Caco-2 (cell line): ENCODE measurements around the gene IL9. TPM values are rescaled to one million over a fixed set of nuclear protein-coding genes. Genes with fewer than 3 reads are reported as not detected.

Experiments used
- BruUV-seq: library from RNA; stranded (reverse); fragments of 400-500 nt; replicated peaks from 2 replicates; lab custom pipeline; 2021; lab: Mats Ljungman, UMichigan
- CTCF ChIA-PET: fragments of 300-600 bp; sonication (Branson Sonifier 250); formaldehyde crosslinking; loops from one replicate; lab custom pipeline; 2022; ENCODE audit warnings: antibody characterized with exemption; lab: Charles Lee
- POLR2A ChIA-PET: fragments of 300-600 bp; sonication (Branson Sonifier 250); formaldehyde crosslinking; loops from one replicate; lab custom pipeline; 2022; ENCODE audit warnings: antibody characterized with exemption; lab: Charles Lee
- DNase-seq, 2 experiments: peaks; one replicate each; pipeline versions ENCODE4 v3.0.0 to v3.0.0-alpha.2; 2020 to 2022
- H3K27me3 ChIP-seq: replicated peaks from 2 replicates; pipeline ENCODE4 v1.6.0; 2011; ENCODE audit warnings: low read length; ENCODE audit not compliant: control insufficient read depth, insufficient read depth
- H3K36me3 ChIP-seq: 2 replicates; pipeline ENCODE4 v1.5.1; 2011; ENCODE audit warnings: low read length; ENCODE audit not compliant: control insufficient read depth, insufficient read depth
- H3K4me1 ChIP-seq: fragments of 250-450 bp; sonication (Bioruptor Pico); 2 replicates; pipeline ENCODE4 v1.5.1; 2020; ENCODE audit warnings: mild to moderate bottlenecking
- H3K4me3 ChIP-seq: 2 replicates; pipeline ENCODE4 v1.5.1; 2011; ENCODE audit warnings: low read depth, mild to moderate bottlenecking, control low read depth, low read length
- H3K9me3 ChIP-seq: fragments of 250-450 bp; sonication (Bioruptor Pico); 2 replicates; pipeline ENCODE4 v1.5.1; 2020; ENCODE audit warnings: mild to moderate bottlenecking, moderate library complexity
- H3K27ac Mint-ChIP-seq: one replicate; pipeline ENCODE4 v1.8.0; 2022; ENCODE audit warnings: mixed read lengths; ENCODE audit not compliant: unreplicated experiment
- H3K27me3 Mint-ChIP-seq: one replicate; pipeline ENCODE4 v1.8.0; 2022; ENCODE audit warnings: mixed read lengths; ENCODE audit not compliant: insufficient read depth, unreplicated experiment
- H3K36me3 Mint-ChIP-seq: one replicate; pipeline ENCODE4 v1.8.0; 2022; ENCODE audit warnings: mild to moderate bottlenecking, mixed read lengths; ENCODE audit not compliant: insufficient read depth, unreplicated experiment
- H3K4me1 Mint-ChIP-seq: one replicate; pipeline ENCODE4 v1.8.0; 2022; ENCODE audit warnings: low read depth, mixed read lengths; ENCODE audit not compliant: unreplicated experiment
- H3K4me3 Mint-ChIP-seq: one replicate; pipeline ENCODE4 v1.8.0; 2022; ENCODE audit warnings: mild to moderate bottlenecking, moderate library complexity, mixed read lengths; ENCODE audit not compliant: unreplicated experiment
- H3K9me3 Mint-ChIP-seq: one replicate; pipeline ENCODE4 v1.8.0; 2022; ENCODE audit warnings: mixed read lengths; ENCODE audit not compliant: unreplicated experiment
- intact Hi-C: fragments of 100-400 bp; cut with micrococcal nuclease; formaldehyde crosslinking; loops from one replicate; pipeline ENCODE4 v1.10.0; 2022; ENCODE audit not compliant: unreplicated experiment
- total RNA-seq: library from RNA; stranded (reverse); gene quantifications from 2 replicates; pipeline ENCODE4 v1.2.3, GENCODE V29; 2022
- TF ChIP-seq, protein P1 (sequence below), 2 experiments: fragments of 200-600 bp in 1 of 2; IDR thresholded peaks; 1 replicate in 1 of 2; 2 replicates in 1 of 2; pipeline versions ENCODE4 v1.5.1 to v1.8.0; 2011 to 2022; ENCODE audit warnings: antibody characterized with exemption in 1 of 2, control low read depth in 1 of 2, inconsistent platforms in 1 of 2, low read depth in 1 of 2, low read length in 1 of 2, mild to moderate bottlenecking in 1 of 2, moderate library complexity in 1 of 2; ENCODE audit not compliant: insufficient read depth in 1 of 2, severe bottlenecking in 1 of 2, unreplicated experiment in 1 of 2

IL9 gene
- total RNA-seq, 1 experiment from 2014 or later = not detected

DNA sequence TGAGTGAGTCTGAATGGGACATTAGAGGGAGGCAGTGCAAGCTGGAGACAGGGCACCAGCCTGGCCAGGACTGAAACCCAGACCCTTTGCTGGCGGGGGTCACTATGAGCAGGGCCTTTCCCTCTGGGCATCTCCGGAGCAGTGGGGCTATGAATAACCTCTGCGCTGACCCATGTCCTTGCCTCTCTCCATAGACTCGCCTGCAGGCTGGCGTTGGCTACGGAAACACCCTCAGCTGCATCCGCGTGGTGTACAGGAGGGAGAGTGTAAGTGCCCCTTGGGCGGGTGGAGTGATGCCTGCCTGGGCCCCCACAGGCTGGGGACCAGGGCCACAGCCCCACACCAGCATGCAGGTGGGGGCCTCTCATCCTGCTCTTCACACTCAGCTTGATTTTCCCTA lies 45.4 kb downstream of the IL9 start:
- Mint-ChIP-seq H3K27me3 (peaks cover 32% of the 10 kb centered on the region), H3K4me1 (no peaks in the 10 kb centered on the region), H3K9me3 (no peaks in the 10 kb centered on the region), H3K27ac (no peak overlapping the region), H3K4me3 (no peak overlapping the region), H3K36me3 (peaks cover 4% of the 10 kb centered on the region)
- TF ChIP-seq, protein P1, sequence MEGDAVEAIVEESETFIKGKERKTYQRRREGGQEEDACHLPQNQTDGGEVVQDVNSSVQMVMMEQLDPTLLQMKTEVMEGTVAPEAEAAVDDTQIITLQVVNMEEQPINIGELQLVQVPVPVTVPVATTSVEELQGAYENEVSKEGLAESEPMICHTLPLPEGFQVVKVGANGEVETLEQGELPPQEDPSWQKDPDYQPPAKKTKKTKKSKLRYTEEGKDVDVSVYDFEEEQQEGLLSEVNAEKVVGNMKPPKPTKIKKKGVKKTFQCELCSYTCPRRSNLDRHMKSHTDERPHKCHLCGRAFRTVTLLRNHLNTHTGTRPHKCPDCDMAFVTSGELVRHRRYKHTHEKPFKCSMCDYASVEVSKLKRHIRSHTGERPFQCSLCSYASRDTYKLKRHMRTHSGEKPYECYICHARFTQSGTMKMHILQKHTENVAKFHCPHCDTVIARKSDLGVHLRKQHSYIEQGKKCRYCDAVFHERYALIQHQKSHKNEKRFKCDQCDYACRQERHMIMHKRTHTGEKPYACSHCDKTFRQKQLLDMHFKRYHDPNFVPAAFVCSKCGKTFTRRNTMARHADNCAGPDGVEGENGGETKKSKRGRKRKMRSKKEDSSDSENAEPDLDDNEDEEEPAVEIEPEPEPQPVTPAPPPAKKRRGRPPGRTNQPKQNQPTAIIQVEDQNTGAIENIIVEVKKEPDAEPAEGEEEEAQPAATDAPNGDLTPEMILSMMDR (IDR thresholded peaks at IDR 0.05; ENCODE audit: insufficient read depth in 1 of 2, low read depth in 1 of 2, low read length in 1 of 2, severe bottlenecking in 1 of 2, unreplicated experiment in 1 of 2) = no peak
- Histone ChIP-seq H3K9me3 (no peaks in the 10 kb centered on the region), H3K27me3 (no peaks in the 10 kb centered on the region; the same call in none of the 2 replicates), H3K4me1 (no peaks in the 10 kb centered on the region), H3K4me3 (no peak overlapping the region), H3K36me3 (no peaks in the 10 kb centered on the region)
- no TSS peak for BruUV-seq
- CTCF ChIA-PET = no interaction called here
- intact Hi-C loops = no loop called here
- POLR2A ChIA-PET = no interaction called here
- DNase-seq = no peak

DNA sequence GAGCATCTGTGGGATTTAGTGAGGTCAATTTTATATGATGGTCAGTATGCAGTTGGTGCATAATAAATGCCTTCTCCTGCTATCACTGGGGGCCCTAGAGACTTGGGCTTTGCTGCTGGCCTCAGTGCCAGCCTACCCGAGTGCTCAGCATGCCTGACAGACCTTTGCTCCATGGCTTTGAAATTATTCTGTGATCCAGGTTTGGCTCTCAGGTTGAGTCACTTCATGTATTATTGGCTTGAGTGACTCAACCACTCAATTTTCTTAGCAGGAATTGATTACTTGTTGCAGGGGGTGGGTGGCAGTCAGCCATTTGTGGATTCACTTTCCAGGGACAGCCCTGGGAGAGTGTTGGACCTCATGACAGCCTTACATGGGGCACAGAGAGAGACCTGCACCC lies 47.7 kb downstream of the IL9 start:
- intact Hi-C loops = no loop called here
- H3K27me3 ChIP-seq = no peaks in the 10 kb centered on the region; the same call in none of the 2 replicates
- Mint-ChIP-seq H3K4me3 (no peak overlapping the region), H3K4me1 (no peaks in the 10 kb centered on the region), H3K9me3 (no peaks in the 10 kb centered on the region), H3K36me3 (peaks cover 4% of the 10 kb centered on the region), H3K27me3 (peaks cover 28% of the 10 kb centered on the region), H3K27ac (no peak overlapping the region)
- no peaks in the 10 kb centered on the region for H3K36me3 ChIP-seq
- no peaks in the 10 kb centered on the region for H3K4me1 ChIP-seq
- no peaks in the 10 kb centered on the region for H3K9me3 ChIP-seq
- no peak overlapping the region for H3K4me3 ChIP-seq
- no peak for DNase-seq
- POLR2A ChIA-PET = no interaction called here
- TF ChIP-seq, protein P1 (IDR thresholded peaks at IDR 0.05; ENCODE audit: insufficient read depth in 1 of 2, low read depth in 1 of 2, low read length in 1 of 2, severe bottlenecking in 1 of 2, unreplicated experiment in 1 of 2) = no peak
- CTCF ChIA-PET = no interaction called here
- no TSS peak for BruUV-seq

DNA sequence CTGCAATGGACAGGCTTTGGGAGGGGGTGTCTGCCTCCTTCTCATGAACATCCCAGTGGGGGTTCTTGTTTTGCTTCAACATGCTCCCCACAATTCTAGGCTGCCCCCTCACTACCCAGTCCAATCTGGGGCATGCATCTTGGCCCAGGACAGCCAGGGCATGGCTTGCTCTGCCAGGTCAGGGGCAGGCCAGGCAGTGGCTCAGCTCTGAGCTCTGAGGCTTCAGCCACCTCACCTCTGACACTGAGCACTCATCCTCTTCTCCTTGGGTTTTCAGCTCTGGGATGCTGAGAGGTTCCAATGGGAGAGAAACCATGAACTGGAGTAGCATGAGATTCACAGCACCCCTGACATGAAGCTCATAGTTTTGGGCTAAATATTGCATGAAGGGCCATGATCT lies 49.3 kb downstream of the IL9 start:
- no peak overlapping the region for H3K4me3 ChIP-seq
- no peaks in the 10 kb centered on the region for H3K9me3 ChIP-seq
- Mint-ChIP-seq H3K4me1 (no peaks in the 10 kb centered on the region), H3K9me3 (no peaks in the 10 kb centered on the region), H3K4me3 (no peak overlapping the region), H3K36me3 (no peaks in the 10 kb centered on the region), H3K27me3 (peaks cover 28% of the 10 kb centered on the region), H3K27ac (no peak overlapping the region)
- POLR2A ChIA-PET = no interaction called here
- H3K4me1 ChIP-seq = no peaks in the 10 kb centered on the region
- no TSS peak for BruUV-seq
- no peaks in the 10 kb centered on the region for H3K27me3 ChIP-seq
- intact Hi-C loops = no loop called here
- H3K36me3 ChIP-seq = no peaks in the 10 kb centered on the region
- CTCF ChIA-PET = no interaction called here
- TF ChIP-seq, protein P1 (IDR thresholded peaks at IDR 0.05; ENCODE audit: insufficient read depth in 1 of 2, low read depth in 1 of 2, low read length in 1 of 2, severe bottlenecking in 1 of 2, unreplicated experiment in 1 of 2) = no peak
- no peak for DNase-seq
